K562 treated with DMSO at 1 percent for 24 hours (cell line): ENCODE measurements around the gene TIE1. TPM values are rescaled to one million over a fixed set of nuclear protein-coding genes. Genes with fewer than 3 reads are reported as not detected.

Experiments
- total RNA-seq: library from RNA; unstranded; fragments of 300-600 nt; gene quantifications from 2 replicates; pipeline ENCODE4 v1.2.3, GENCODE V29; 2022; ENCODE audit warnings: low read depth; ENCODE audit not compliant: insufficient read depth

Gene TIE1
- total RNA-seq, result not detected in 2 replicates

DNA sequence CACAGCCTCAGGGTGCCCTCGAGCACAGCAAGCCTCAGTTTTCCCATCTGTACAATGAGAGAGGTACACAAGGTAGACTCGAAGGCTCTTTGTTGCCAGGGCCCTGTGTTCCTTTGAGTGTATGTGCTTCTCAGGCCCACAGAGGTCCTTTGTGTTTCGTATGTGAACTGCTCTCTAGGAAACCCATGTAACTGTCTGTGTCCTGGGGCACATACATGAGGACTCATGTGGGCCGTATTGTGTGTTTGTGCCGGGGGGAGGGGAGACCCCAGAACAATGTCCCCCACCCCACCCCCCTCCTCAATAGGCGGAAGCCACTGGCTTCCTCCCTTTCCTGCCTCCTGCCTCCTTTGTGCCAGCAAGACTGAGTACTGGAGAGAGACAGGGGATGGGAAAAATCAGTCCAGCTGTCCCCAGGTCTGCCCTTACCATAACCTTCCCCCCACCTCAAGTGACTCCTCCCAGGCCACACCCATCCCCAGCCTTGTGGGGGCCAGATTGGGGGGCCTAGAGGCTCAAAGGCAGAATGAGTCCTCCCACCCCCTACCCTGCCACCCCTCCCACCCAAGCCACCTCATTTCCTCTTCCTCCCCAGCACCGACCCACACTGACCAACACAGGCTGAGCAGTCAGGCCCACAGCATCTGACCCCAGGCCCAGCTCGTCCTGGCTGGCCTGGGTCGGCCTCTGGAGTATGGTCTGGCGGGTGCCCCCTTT is at the start of gene TIE1:
Gene TIE1 (plus strand): TSS at position 605 of the 717 bp plus-strand sequence. CDS start 90 bp downstream, at position 695.

DNA sequence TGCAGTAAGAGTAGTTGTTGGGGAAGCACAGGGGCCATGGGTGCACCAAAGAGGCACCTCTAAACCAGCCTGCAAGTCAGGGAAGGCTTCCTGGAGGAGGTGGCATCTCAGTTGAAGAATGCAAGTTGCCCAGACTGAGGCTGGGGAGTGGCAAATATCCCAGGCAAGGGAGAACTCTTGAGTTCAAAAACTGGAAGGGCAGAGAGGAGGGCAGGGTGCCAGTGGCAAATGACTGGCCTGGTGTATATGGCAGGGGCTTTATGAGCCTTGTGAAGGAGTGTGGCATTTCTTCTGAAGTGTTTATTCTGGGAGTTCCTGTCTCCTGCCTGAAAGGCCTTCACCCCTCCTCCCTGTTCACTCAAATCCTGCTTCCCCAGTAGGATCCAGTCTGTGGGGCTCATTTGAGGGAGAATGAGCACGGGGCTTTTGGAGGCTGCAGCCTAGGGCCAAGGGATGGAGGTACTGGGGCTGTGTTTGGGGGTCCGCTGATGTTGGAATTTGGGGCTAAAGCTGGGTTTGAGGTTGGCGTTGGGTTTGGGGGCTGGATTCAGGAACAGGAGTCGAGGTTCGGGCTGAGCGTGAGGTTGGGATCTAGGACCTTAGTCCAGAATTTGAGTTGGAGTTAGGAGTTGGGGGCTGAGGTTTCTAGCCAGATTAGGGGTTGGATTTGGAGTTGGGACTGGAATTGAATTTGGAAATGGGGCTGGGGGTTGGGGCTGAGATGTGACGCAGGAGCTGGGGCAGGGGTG is 31.0 kb upstream of the TIE1 start, which contains the start of gene TMEM125:
Gene TMEM125 (plus strand): TSS at position 357 of the 749 bp plus-strand sequence. CDS start 2,740 bp downstream, outside the sequence.

DNA sequence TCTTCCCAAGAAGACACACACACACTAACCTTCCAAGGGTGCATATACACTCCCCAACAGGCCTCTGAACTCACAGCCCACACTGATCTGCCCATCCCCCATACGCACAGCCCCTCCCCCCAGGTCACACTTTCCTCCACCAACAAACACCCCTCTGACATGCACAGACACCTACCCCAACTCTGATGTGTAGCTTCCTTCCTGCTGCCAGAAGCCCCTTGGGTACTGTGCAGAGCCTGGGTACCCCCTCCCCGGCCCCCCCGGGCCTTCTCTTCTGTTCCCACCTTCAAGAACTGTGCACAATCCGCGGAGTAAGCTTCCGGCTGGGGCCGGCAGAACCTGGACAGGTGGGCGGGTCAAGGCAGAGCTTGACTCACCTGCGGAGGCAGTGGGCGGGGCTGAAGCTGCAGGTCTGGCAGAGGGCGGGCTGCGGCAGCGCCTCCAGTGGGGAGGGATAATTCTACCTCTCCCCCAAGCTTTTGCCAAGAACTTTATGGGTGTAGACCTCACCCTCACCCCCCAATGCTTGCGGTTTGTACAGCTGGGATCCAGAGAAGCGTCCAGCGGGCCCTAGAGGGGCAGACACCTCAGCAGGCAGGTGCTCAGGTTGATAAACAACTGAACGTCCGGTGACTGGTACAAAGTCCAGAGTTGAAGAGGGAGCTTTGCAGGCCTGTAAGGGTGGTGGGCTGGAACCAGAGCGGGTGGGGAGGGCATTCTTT is 15.4 kb upstream of the TIE1 start, which contains the start of gene C1orf210:
Gene C1orf210 (minus strand): TSS at position 313 of the 722 bp plus-strand sequence. CDS start 2,311 bp downstream, outside the sequence.

DNA sequence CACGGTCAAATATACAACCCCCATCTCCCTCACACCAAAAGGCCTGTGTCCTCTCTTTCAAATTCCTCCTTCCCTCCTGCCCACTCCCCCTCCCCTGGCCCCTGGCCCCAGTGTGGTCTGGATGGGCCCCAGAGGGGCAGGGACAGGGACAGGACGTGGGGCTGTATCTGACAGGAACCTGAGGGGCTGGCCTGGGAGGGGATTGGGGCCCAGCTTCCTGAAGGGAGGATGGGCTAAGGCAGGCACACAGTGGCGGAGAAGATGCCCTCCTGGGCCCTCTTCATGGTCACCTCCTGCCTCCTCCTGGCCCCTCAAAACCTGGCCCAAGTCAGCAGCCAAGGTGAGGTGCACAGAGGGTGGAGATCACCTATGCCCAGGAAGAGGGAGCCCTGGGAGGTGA is 36.8 kb downstream of the TIE1 start, which contains the start of gene MPL:
Gene MPL (plus strand): TSS at position 231 of the 400 bp plus-strand sequence. CDS start 31 bp downstream, at position 262.

DNA sequence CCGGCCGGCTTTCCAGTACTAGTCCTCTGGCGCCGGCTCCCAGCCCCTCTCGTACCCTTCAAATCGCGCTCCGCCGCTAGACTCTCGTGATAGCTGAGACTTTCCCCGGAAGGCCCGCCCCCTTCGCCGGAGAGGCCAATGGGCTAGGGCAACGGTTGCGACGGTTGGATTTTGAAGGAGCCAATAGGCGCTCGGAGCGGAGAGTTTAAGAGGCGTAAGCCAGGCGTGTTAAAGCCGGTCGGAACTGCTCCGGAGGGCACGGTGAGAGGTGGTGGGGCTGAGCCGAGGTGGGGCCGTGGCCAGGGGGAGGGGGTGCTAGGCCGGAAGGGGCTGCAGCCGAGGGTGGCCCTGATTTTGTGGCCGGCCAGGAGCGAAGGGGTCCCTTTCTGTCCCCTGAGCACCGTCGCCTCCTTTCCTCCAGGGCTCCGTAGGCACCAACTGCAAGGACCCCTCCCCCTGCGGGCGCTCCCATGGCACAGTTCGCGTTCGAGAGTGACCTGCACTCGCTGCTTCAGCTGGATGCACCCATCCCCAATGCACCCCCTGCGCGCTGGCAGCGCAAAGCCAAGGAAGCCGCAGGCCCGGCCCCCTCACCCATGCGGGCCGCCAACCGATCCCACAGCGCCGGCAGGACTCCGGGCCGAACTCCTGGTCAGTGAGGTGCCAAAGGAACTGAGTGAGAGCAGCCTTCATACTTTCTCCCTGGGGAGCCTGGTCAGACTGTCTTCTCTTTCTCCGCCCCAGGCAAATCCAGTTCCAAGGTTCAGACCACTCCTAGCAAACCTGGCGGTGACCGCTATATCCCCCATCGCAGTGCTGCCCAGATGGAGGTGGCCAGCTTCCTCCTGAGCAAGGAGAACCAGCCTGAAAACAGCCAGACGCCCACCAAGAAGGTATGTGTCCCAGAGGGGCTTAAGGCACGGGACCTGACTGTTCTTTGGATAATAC is 58.2 kb downstream of the TIE1 start, which contains the start of gene CDC20:
Gene CDC20 (plus strand): TSS at position 236 of the 948 bp plus-strand sequence. CDS start 235 bp downstream, at position 471.

DNA sequence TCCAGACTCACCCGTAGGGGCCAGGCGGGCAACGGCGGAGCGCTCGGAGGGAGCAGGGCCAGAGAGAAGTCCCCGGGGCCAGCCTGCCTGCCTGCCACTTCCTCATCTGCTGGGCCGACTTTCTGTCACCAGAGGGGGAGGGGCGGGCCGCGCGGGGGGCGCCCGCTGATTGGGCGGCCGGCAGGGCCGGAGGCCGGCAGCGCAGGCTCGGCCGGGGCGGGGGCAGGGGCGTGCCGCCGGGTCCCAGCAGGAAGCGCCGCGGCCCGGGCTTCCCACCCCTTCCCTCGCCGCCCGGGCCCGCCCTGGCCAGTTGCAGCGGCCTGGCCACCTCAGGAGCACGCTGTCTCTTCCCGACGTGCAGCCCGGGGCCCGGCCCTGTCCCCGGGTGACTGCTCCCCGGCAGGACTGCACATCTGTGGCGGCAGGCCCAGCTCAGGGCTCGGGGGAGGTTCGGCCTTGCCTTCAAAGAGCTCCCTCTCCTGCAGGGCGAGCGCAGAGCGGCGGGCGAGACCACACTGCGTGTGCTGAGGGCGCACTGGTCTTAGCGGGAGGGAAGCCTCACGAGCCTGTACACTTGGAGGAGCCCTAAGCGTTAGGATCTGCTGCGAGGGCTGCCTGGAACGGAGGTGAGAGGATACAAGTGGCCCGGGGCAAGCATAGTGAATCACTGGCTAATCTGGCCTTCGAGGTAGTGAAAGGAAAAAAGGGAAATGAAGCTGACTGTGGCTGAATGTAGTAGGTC is 67.3 kb downstream of the TIE1 start, which contains the start of gene ELOVL1:
Gene ELOVL1 (minus strand): TSS at position 108 of the 742 bp plus-strand sequence. CDS start 2,402 bp downstream, outside the sequence.

Other genes with a start within 250 kb of the TIE1 start
- gene EBNA1BP2, start 128.7 kb upstream of the TIE1 start, total RNA-seq, result 88.4 and 95.7 TPM in 2 replicates
- not detected in 2 replicates for gene CFAP57, start 128.7 kb upstream of the TIE1 start, total RNA-seq
- gene TMEM125, start 31.0 kb upstream of the TIE1 start, total RNA-seq, result 0.81 and 1.4 TPM in 2 replicates
- not detected in 2 replicates for gene C1orf210, start 15.4 kb upstream of the TIE1 start, total RNA-seq
- not detected in 2 replicates for gene MPL, start 36.8 kb downstream of the TIE1 start, total RNA-seq
- gene CDC20, start 58.0 kb downstream of the TIE1 start, total RNA-seq, result 186 and 203 TPM in 2 replicates
- 127 and 138 TPM in 2 replicates for gene ELOVL1, start 67.0 kb downstream of the TIE1 start, total RNA-seq
- 56.1 and 63.0 TPM in 2 replicates for gene MED8, start 88.8 kb downstream of the TIE1 start, total RNA-seq
- 23.4 and 29.5 TPM in 2 replicates for gene SZT2, start 88.9 kb downstream of the TIE1 start, total RNA-seq
- 11.1 and 35.5 TPM in 2 replicates for gene HYI, start 152.9 kb downstream of the TIE1 start, total RNA-seq
- gene PTPRF, start 229.9 kb downstream of the TIE1 start, total RNA-seq, result 2.9 and 3.3 TPM in 2 replicates